Measurements from ENCODE around the gene SAMD5. TPM values are rescaled to one million over a fixed set of nuclear protein-coding genes. Genes with fewer than 3 reads are reported as not detected.

SAMD5 gene
- total RNA-seq, 1 donor from 2014 or later: 12.0 TPM

- H3K9me3 Mint-ChIP-seq: peaks cover 5% of the 10 kb centered on the region
- peaks cover 27% of the 10 kb centered on the region for H3K27me3 Mint-ChIP-seq (ENCODE audit: low read depth)
- no peak for TF ChIP-seq CTCF (IDR thresholded peaks at IDR 0.05; ENCODE audit: unreplicated experiment)
- H3K27ac Mint-ChIP-seq: no peak overlapping the region
- H3K4me1 Mint-ChIP-seq: peaks cover 12% of the 10 kb centered on the region
- DNase-seq (ENCODE audit: low spot score in 2 of 2, unreplicated experiment in 2 of 2): no peak
- H3K4me3 Mint-ChIP-seq: no peak overlapping the region
- H3K36me3 Mint-ChIP-seq: no peaks in the 10 kb centered on the region
Observed at GRCh38 chr6:147595961-147596360, 87.5 kb downstream of the SAMD5 start.

GRCh38 chr6:147603392-147604081, 95.0 kb downstream of the SAMD5 start:
- no peaks in the 10 kb centered on the region for H3K36me3 Mint-ChIP-seq
- no peak overlapping the region for H3K4me3 Mint-ChIP-seq
- peaks cover 12% of the 10 kb centered on the region for H3K9me3 Mint-ChIP-seq
- TF ChIP-seq CTCF (IDR thresholded peaks at IDR 0.05; ENCODE audit: unreplicated experiment): no peak
- peak overlapping the region; percentile 3 for H3K27ac Mint-ChIP-seq
- H3K4me1 Mint-ChIP-seq: peaks cover 14% of the 10 kb centered on the region
- no peaks in the 10 kb centered on the region for H3K27me3 Mint-ChIP-seq (ENCODE audit: low read depth)
- DNase-seq (ENCODE audit: low spot score in 2 of 2, unreplicated experiment in 2 of 2): no peak

GRCh38 chr6:147604373-147604772, 95.9 kb downstream of the SAMD5 start:
- Mint-ChIP-seq H3K4me1 (peaks cover 14% of the 10 kb centered on the region), H3K9me3 (peaks cover 12% of the 10 kb centered on the region), H3K27me3 (ENCODE audit: low read depth) (no peaks in the 10 kb centered on the region), H3K36me3 (no peaks in the 10 kb centered on the region), H3K27ac (no peak overlapping the region), H3K4me3 (no peak overlapping the region)
- TF ChIP-seq CTCF (IDR thresholded peaks at IDR 0.05; ENCODE audit: unreplicated experiment): no peak
- DNase-seq (ENCODE audit: low spot score in 2 of 2, unreplicated experiment in 2 of 2): no peak

- no peaks in the 10 kb centered on the region for H3K4me1 Mint-ChIP-seq
- no peak overlapping the region for H3K4me3 Mint-ChIP-seq
Observed at GRCh38 chr6:147611992-147612391, 103.5 kb downstream of the SAMD5 start.

GRCh38 chr6:147614501-147614900, 106.0 kb downstream of the SAMD5 start:
- DNase-seq (ENCODE audit: low spot score in 2 of 2, unreplicated experiment in 2 of 2): no peak
- Mint-ChIP-seq H3K9me3 (no peaks in the 10 kb centered on the region), H3K27ac (no peak overlapping the region), H3K36me3 (no peaks in the 10 kb centered on the region), H3K27me3 (ENCODE audit: low read depth) (no peaks in the 10 kb centered on the region), H3K4me3 (no peak overlapping the region), H3K4me1 (no peaks in the 10 kb centered on the region)
- no peak for TF ChIP-seq CTCF (IDR thresholded peaks at IDR 0.05; ENCODE audit: unreplicated experiment)

More at GRCh38 chr6:147611992-147612391, 103.5 kb downstream of the SAMD5 start:
- H3K9me3 Mint-ChIP-seq: peaks cover 7% of the 10 kb centered on the region
- TF ChIP-seq CTCF (IDR thresholded peaks at IDR 0.05; ENCODE audit: unreplicated experiment): no peak
- H3K36me3 Mint-ChIP-seq: no peaks in the 10 kb centered on the region
- H3K27ac Mint-ChIP-seq: no peak overlapping the region
- no peak for DNase-seq (ENCODE audit: low spot score in 2 of 2, unreplicated experiment in 2 of 2)
- no peaks in the 10 kb centered on the region for H3K27me3 Mint-ChIP-seq (ENCODE audit: low read depth)
